Activated T-helper 1 cell treated with anti-CD3 and anti-CD28 coated beads, Interleukin-12 subunit alpha, Interleukin-12 subunit beta, Interleukin-2, Interleukin-4 antibody, amounts not matched to agents 30 ng/mL and 10 ng/mL and 1 ng/mL, durations not matched to agents 14 hours and 24 hours and 36 hours (primary cell): ENCODE measurements around the gene AGBL2. TPM values are rescaled to one million over a fixed set of nuclear protein-coding genes. Genes with fewer than 3 reads are reported as not detected.

Experiments used
- DNase-seq: peaks from one replicate; pipeline ENCODE4 v3.0.0; 2021; ENCODE audit warnings: low spot score
- H3K27ac Mint-ChIP-seq: one replicate; pipeline ENCODE4 v1.8.0; 2021; ENCODE audit warnings: mild to moderate bottlenecking, mixed read lengths
- H3K27me3 Mint-ChIP-seq: one replicate; pipeline ENCODE4 v1.8.0; 2022; ENCODE audit warnings: mild to moderate bottlenecking, moderate library complexity, mixed read lengths; ENCODE audit not compliant: insufficient read depth
- H3K36me3 Mint-ChIP-seq: one replicate; pipeline ENCODE4 v1.8.0; 2021; ENCODE audit warnings: low read depth, mixed read lengths
- H3K4me1 Mint-ChIP-seq: one replicate; pipeline ENCODE4 v1.8.0; 2021; ENCODE audit warnings: low read depth, mixed read lengths
- H3K4me3 Mint-ChIP-seq: one replicate; pipeline ENCODE4 v1.8.0; 2021; ENCODE audit warnings: mild to moderate bottlenecking, moderate library complexity, mixed read lengths
- H3K9me3 Mint-ChIP-seq: one replicate; pipeline ENCODE4 v1.8.0; 2021; ENCODE audit warnings: mixed read lengths
- intact Hi-C: fragments of 100-400 bp; cut with micrococcal nuclease; formaldehyde crosslinking; loops from one replicate; pipeline ENCODE4 v1.15.1; 2024
- total RNA-seq: library from RNA; stranded (reverse); gene quantifications from 2 replicates; pipeline ENCODE4 v1.2.3, GENCODE V29; 2022

The AGBL2 gene
- total RNA-seq, 1 donor from 2014 or later = 5.5 TPM

- Mint-ChIP-seq H3K27ac (no peak overlapping the region), H3K27me3 (no peaks in the 10 kb centered on the region), H3K4me3 (no peak overlapping the region), H3K36me3 (peaks cover 18% of the 10 kb centered on the region), H3K9me3 (no peaks in the 10 kb centered on the region), H3K4me1 (peaks cover 3% of the 10 kb centered on the region)
- no peak for DNase-seq
- intact Hi-C loops = no loop called here
These were observed 105.5 kb downstream of the AGBL2 start for GRCh38 chr11:47609675-47610074.

Other genes starting within 250 kb of the AGBL2 start
- 148 and 155 TPM in 2 replicates for gene CELF1, start 162.2 kb downstream of the AGBL2 start, total RNA-seq
- gene PTPMT1, start 149.8 kb downstream of the AGBL2 start, total RNA-seq = 57.5 and 60.6 TPM in 2 replicates
- gene KBTBD4, start 136.4 kb downstream of the AGBL2 start, total RNA-seq = 16.3 and 19.0 TPM in 2 replicates
- gene NDUFS3, start 136.3 kb downstream of the AGBL2 start, total RNA-seq = 148 and 152 TPM in 2 replicates
- 0.24 TPM in 1 of 2 replicates, not detected in the other for gene FAM180B, start 128.7 kb downstream of the AGBL2 start, total RNA-seq
- 0.16 TPM in 1 of 2 replicates, not detected in the other for gene C1QTNF4, start 121.0 kb downstream of the AGBL2 start, total RNA-seq
- gene MTCH2, start 72.8 kb downstream of the AGBL2 start, total RNA-seq = 116 and 118 TPM in 2 replicates
- gene FNBP4, start 52.0 kb upstream of the AGBL2 start, total RNA-seq = 147 and 149 TPM in 2 replicates
- 91.9 and 98.6 TPM in 2 replicates for gene NUP160, start 133.0 kb upstream of the AGBL2 start, total RNA-seq